A673 (cell line): ENCODE data around the gene FGD6. TPM values are rescaled to one million over a fixed set of nuclear protein-coding genes. Genes with fewer than 3 reads are reported as not detected.

Experiments
- BruUV-seq: library from RNA; stranded (reverse); fragments of 400-500 nt; replicated peaks from 2 replicates; lab custom pipeline; 2021; lab: Mats Ljungman, UMichigan
- CTCF ChIA-PET: fragments of 300-600 bp; sonication (Branson Sonifier 250); formaldehyde crosslinking; loops from one replicate; lab custom pipeline; 2022; ENCODE audit warnings: antibody characterized with exemption; lab: Charles Lee
- POLR2A ChIA-PET: fragments of 300-600 bp; sonication (Branson Sonifier 250); formaldehyde crosslinking; loops from one replicate; lab custom pipeline; 2022; ENCODE audit warnings: antibody characterized with exemption; ENCODE audit not compliant: low non-redundant PET; lab: Charles Lee
- DNase-seq: peaks from one replicate; pipeline ENCODE4 v3.0.0-alpha.2; 2015; ENCODE audit warnings: low spot score
- H3K27ac ChIP-seq: fragments of 200-600 bp; sonication (generic); 2 replicates; pipeline ENCODE4 v1.5.1; 2016; ENCODE audit warnings: mixed run types, low read depth, mild to moderate bottlenecking, mixed read lengths, antibody characterized with exemption, low read length; ENCODE audit not compliant: poor library complexity, severe bottlenecking
- H3K27me3 ChIP-seq: fragments of 200-600 bp; sonication (generic); replicated peaks from 2 replicates; pipeline ENCODE4 v1.6.1; 2017; ENCODE audit warnings: mixed run types, low read depth, mild to moderate bottlenecking, mixed read lengths, antibody characterized with exemption, low read length; ENCODE audit not compliant: insufficient read depth, poor library complexity
- H3K36me3 ChIP-seq: fragments of 200-600 bp; sonication (generic); 2 replicates; pipeline ENCODE4 v1.6.1; 2016; ENCODE audit warnings: mixed run types, mild to moderate bottlenecking, mixed read lengths, antibody characterized with exemption, low read length; ENCODE audit not compliant: insufficient read depth, poor library complexity, severe bottlenecking
- H3K4me1 ChIP-seq: fragments of 200-600 bp; sonication (generic); 2 replicates; pipeline ENCODE4 v1.6.1; 2017; ENCODE audit warnings: mixed run types, mild to moderate bottlenecking, mixed read lengths, antibody characterized with exemption, low read length; ENCODE audit not compliant: insufficient read depth, poor library complexity, severe bottlenecking
- H3K4me3 ChIP-seq: fragments of 200-600 bp; sonication (generic); 2 replicates; pipeline ENCODE4 v1.5.1; 2016; ENCODE audit warnings: low read depth, mixed run types, mild to moderate bottlenecking, mixed read lengths, low read length; ENCODE audit not compliant: poor library complexity, severe bottlenecking
- H3K9me3 ChIP-seq: fragments of 200-600 bp; sonication (generic); 2 replicates; pipeline ENCODE4 v1.6.1; 2016; ENCODE audit warnings: mixed run types, low read depth, mild to moderate bottlenecking, mixed read lengths, antibody characterized with exemption, low read length; ENCODE audit not compliant: poor library complexity, severe bottlenecking
- CTCF ChIP-seq: fragments of 300-800, 200-600 bp; sonication (generic); conservative IDR thresholded peaks from 2 replicates; pipeline ENCODE4 v1.5.1; 2017; ENCODE audit warnings: low read depth, mild to moderate bottlenecking, antibody characterized with exemption, low read length, moderate library complexity, mixed read lengths
- EZH2 ChIP-seq: fragments of 200-600 bp; sonication (generic); IDR thresholded peaks from 2 replicates; pipeline ENCODE4 v1.6.1; 2017; ENCODE audit warnings: borderline replicate concordance, low read depth, mild to moderate bottlenecking, mixed read lengths, antibody characterized with exemption, low read length; ENCODE audit not compliant: poor library complexity, severe bottlenecking
- intact Hi-C: fragments of 100-400 bp; cut with micrococcal nuclease; formaldehyde crosslinking; loops from one replicate; pipeline ENCODE4 v1.10.0; 2022; ENCODE audit not compliant: unreplicated experiment
- total RNA-seq: library from RNA; stranded (reverse); gene quantifications from 2 replicates; pipeline ENCODE4 v1.2.3, GENCODE V29; 2021

Gene FGD6
- total RNA-seq, 1 experiment from 2014 or later: 11.7 TPM

- TF ChIP-seq EZH2: no peak
- no peak for TF ChIP-seq CTCF
- CTCF ChIA-PET: no interaction called here
- Histone ChIP-seq H3K9me3 (no peaks in the 10 kb centered on the region), H3K27ac (no peak overlapping the region), H3K4me3 (no peak overlapping the region), H3K36me3 (no peaks in the 10 kb centered on the region), H3K27me3 (no peaks in the 10 kb centered on the region), H3K4me1 (peaks cover 14% of the 10 kb centered on the region)
- peak; percentile 24 for DNase-seq
- POLR2A ChIA-PET: no interaction called here
- intact Hi-C loops: no loop called here
- BruUV-seq: no TSS peak
Observed at GRCh38 chr12:95173392-95174251, 43.6 kb downstream of the FGD6 start.

- Histone ChIP-seq H3K27me3 (no peaks in the 10 kb centered on the region), H3K4me1 (peaks cover 16% of the 10 kb centered on the region), H3K4me3 (no peak overlapping the region), H3K36me3 (no peaks in the 10 kb centered on the region), H3K9me3 (no peaks in the 10 kb centered on the region), H3K27ac (no peak overlapping the region)
- no peak for TF ChIP-seq EZH2
- no peak for TF ChIP-seq CTCF
- peak; percentile 75 for DNase-seq
- BruUV-seq: no TSS peak
- intact Hi-C loops: no loop called here
- ChIA-PET POLR2A (no interaction called here), CTCF (no interaction called here)
Observed at GRCh38 chr12:95169368-95169767, 47.9 kb downstream of the FGD6 start.

GRCh38 chr12:95168746-95169145 is 48.5 kb downstream of the FGD6 start:
- Histone ChIP-seq H3K4me1 (peaks cover 16% of the 10 kb centered on the region), H3K36me3 (no peaks in the 10 kb centered on the region), H3K4me3 (no peak overlapping the region), H3K27ac (no peak overlapping the region), H3K27me3 (no peaks in the 10 kb centered on the region), H3K9me3 (no peaks in the 10 kb centered on the region)
- intact Hi-C loops: no loop called here
- POLR2A ChIA-PET: no interaction called here
- TF ChIP-seq EZH2 (no peak), CTCF (no peak)
- CTCF ChIA-PET: no interaction called here
- no peak for DNase-seq
- no TSS peak for BruUV-seq
